MCF 10A (cell line): ENCODE data around the gene FRAS1. TPM values are rescaled to one million over a fixed set of nuclear protein-coding genes. Genes with fewer than 3 reads are reported as not detected.
"Not testable (repeated sequence)": the region's sequence is repeated elsewhere in the genome, so short reads cannot be mapped to it uniquely, and the experiment has no call there.

Source experiments
- BruUV-seq: library from RNA; stranded (reverse); fragments of 400-500 nt; replicated peaks from 2 replicates; lab custom pipeline; 2021; lab: Mats Ljungman, UMichigan
- CTCF ChIA-PET: fragments of 300-600 bp; sonication (Branson Sonifier 250); formaldehyde crosslinking; extraction: SDS; loops from one replicate; lab custom pipeline; 2021; ENCODE audit warnings: antibody characterized with exemption, inconsistent platforms; lab: Yijun Ruan, JAX
- POLR2A ChIA-PET: fragments of 300-600, 350-650 bp; sonication (Branson Sonifier 250); formaldehyde crosslinking; extraction: SDS; loops from one replicate; lab custom pipeline; 2020; ENCODE audit warnings: antibody characterized with exemption, inconsistent platforms; lab: Yijun Ruan, JAX
- DNase-seq: peaks from one replicate; pipeline ENCODE4 v3.0.0-alpha.2; 2018; ENCODE audit not compliant: unreplicated experiment
- H3K27ac Mint-ChIP-seq: one replicate; pipeline ENCODE4 v1.8.0; 2022; ENCODE audit warnings: mild to moderate bottlenecking, low read depth, mixed read lengths; ENCODE audit not compliant: unreplicated experiment
- H3K27me3 Mint-ChIP-seq: one replicate; pipeline ENCODE4 v1.8.0; 2022; ENCODE audit warnings: mixed read lengths; ENCODE audit not compliant: insufficient read depth, unreplicated experiment
- H3K36me3 Mint-ChIP-seq: one replicate; pipeline ENCODE4 v1.8.0; 2022; ENCODE audit warnings: mild to moderate bottlenecking, moderate library complexity, mixed read lengths; ENCODE audit not compliant: insufficient read depth, unreplicated experiment
- H3K4me1 Mint-ChIP-seq: one replicate; pipeline ENCODE4 v1.8.0; 2022; ENCODE audit warnings: mixed read lengths; ENCODE audit not compliant: insufficient read depth, unreplicated experiment
- H3K4me3 Mint-ChIP-seq: one replicate; pipeline ENCODE4 v1.8.0; 2022; ENCODE audit warnings: mild to moderate bottlenecking, moderate library complexity, mixed read lengths; ENCODE audit not compliant: unreplicated experiment
- H3K9me3 Mint-ChIP-seq: one replicate; pipeline ENCODE4 v1.8.0; 2022; ENCODE audit warnings: mixed read lengths; ENCODE audit not compliant: unreplicated experiment
- CTCF ChIP-seq: fragments of 200-600 bp; IDR thresholded peaks from one replicate; pipeline ENCODE4 v1.8.0; 2022; ENCODE audit warnings: antibody characterized with exemption, mild to moderate bottlenecking; ENCODE audit not compliant: unreplicated experiment
- intact Hi-C: fragments of 100-400 bp; cut with micrococcal nuclease; formaldehyde crosslinking; loops from 2 replicates; pipeline ENCODE4 v1.14.1; 2022
- total RNA-seq: library from RNA; stranded (reverse); gene quantifications from 2 replicates; pipeline ENCODE4 v1.2.3, GENCODE V29; 2022

FRAS1 gene
- total RNA-seq, 1 experiment from 2014 or later = 2.0 TPM

GRCh38 chr4:78324625-78325024 lies 267.5 kb downstream of the FRAS1 start:
- no peak for DNase-seq
- Mint-ChIP-seq H3K27ac (no peak overlapping the region), H3K36me3 (no peaks in the 10 kb centered on the region), H3K4me1 (no peaks in the 10 kb centered on the region), H3K9me3 (no peaks in the 10 kb centered on the region), H3K4me3 (no peak overlapping the region), H3K27me3 (no peaks in the 10 kb centered on the region)
- no peak for TF ChIP-seq CTCF
- BruUV-seq = no TSS peak
- intact Hi-C loops = no loop called here
- CTCF ChIA-PET = interaction anchor here (0.6 kb wide), 1 partner anchor 12 kb away, joined by 5 read pairs; no protein-coding TSS in a partner anchor
- POLR2A ChIA-PET = interaction anchor here (1.2 kb wide), 1 partner anchor 95 kb away, joined by 3 read pairs; no protein-coding TSS in a partner anchor

GRCh38 chr4:78325271-78326157 lies 268.4 kb downstream of the FRAS1 start:
- ChIA-PET CTCF (interaction anchor here (0.5 kb wide), 1 partner anchor 194 kb away, joined by 3 read pairs; no protein-coding TSS in a partner anchor), POLR2A (no interaction called here)
- Mint-ChIP-seq H3K4me1 (no peaks in the 10 kb centered on the region), H3K9me3 (no peaks in the 10 kb centered on the region), H3K4me3 (no peak overlapping the region), H3K27ac (no peak overlapping the region), H3K27me3 (no peaks in the 10 kb centered on the region), H3K36me3 (no peaks in the 10 kb centered on the region)
- intact Hi-C loops = no loop called here
- DNase-seq = no peak
- no peak for TF ChIP-seq CTCF
- BruUV-seq = no TSS peak

DNA sequence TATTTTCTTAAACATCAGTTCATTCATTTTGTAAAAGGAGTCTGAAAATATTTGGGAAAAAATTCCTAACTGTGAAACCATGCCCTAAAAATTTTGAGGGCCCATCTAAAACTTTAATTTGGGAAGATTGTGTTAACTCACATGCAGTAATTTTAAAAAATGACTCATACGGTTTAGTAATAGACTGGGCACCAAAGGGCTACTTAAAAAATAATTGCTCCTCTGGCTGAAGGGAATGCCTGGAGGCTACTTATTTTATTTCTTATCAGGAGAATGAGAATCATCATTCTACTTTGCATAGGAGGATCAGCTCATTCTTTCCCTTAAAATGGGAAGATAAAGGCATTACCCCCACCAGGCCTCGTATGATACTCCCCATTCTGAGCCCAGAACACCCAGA lies 271.5 kb downstream of the FRAS1 start:
- H3K36me3 Mint-ChIP-seq, BruUV-seq, H3K9me3 Mint-ChIP-seq, H3K4me3 Mint-ChIP-seq, H3K27ac Mint-ChIP-seq, H3K27me3 Mint-ChIP-seq, intact Hi-C loops, DNase-seq, H3K4me1 Mint-ChIP-seq, CTCF ChIA-PET: not testable (repeated sequence)
- POLR2A ChIA-PET = interaction anchor here (0.6 kb wide), 1 partner anchor 348 kb away, joined by 4 read pairs; no protein-coding TSS in a partner anchor

- no TSS peak for BruUV-seq
- no peak for TF ChIP-seq CTCF
- no peaks in the 10 kb centered on the region for H3K27me3 Mint-ChIP-seq
- H3K4me3 Mint-ChIP-seq = no peak overlapping the region
- ChIA-PET CTCF (interaction anchor here (0.7 kb wide), 1 partner anchor 93 kb away, joined by 3 read pairs; no protein-coding TSS in a partner anchor), POLR2A (no interaction called here)
- H3K4me1 Mint-ChIP-seq = no peaks in the 10 kb centered on the region
- DNase-seq = no peak
- no peaks in the 10 kb centered on the region for H3K9me3 Mint-ChIP-seq
- H3K27ac Mint-ChIP-seq = no peak overlapping the region
- intact Hi-C loops = no loop called here
- H3K36me3 Mint-ChIP-seq = no peaks in the 10 kb centered on the region
These were observed 274.1 kb downstream of the FRAS1 start for GRCh38 chr4:78331186-78331585.
